Left renal pelvis (tissue), 4 donors: Measurements from ENCODE around the gene ZFPM1. TPM values are rescaled to one million over a fixed set of nuclear protein-coding genes. Genes with fewer than 3 reads are reported as not detected.

Experiments used
- DNase-seq, 4 donors: peaks; one replicate each; pipeline ENCODE4 v3.0.0-alpha.2; 2013; ENCODE audit warnings: low read depth in 4 of 4, low spot score in 3 of 4
- polyA plus RNA-seq, 4 donors: library from polyadenylated mRNA; unstranded; fragments of 120-200 nt; gene quantifications; one replicate each; pipeline ENCODE4 v1.2.1, GENCODE V29; 2013; ENCODE audit not compliant: insufficient read length in 4 of 4

The ZFPM1 gene
- polyA plus RNA-seq, 4 donors, result 2.2 to 5.3 (median 2.7) TPM

- DNase-seq, result no peak
These were observed 35.2 kb upstream of the ZFPM1 start for GRCh38 chr16:88417684-88418476.

- no peak for DNase-seq
These were observed 34.2 kb upstream of the ZFPM1 start for GRCh38 chr16:88418869-88419268.

GRCh38 chr16:88419790-88420189 lies 33.3 kb upstream of the ZFPM1 start:
- DNase-seq, result no peak

DNA sequence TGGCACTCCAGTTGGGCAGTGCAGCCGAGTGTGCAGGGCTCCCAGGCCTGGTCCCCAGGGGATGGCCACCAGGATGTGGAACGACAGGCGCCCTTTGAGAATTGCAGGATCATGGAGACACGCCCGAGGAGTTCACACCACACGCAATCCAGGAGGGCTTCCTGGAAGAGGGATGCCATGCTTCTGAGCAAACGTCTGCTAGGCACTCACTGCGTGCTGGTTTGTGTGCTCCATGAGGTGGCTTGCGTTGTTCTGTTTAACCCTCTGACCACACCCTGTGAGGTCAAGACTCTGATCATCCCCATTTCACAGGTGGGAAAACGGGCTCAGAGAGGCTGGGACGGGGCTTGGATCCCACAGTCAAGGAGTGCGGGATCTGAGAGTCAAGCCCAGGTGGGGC lies 32.6 kb upstream of the ZFPM1 start:
- DNase-seq, result no peak

DNA sequence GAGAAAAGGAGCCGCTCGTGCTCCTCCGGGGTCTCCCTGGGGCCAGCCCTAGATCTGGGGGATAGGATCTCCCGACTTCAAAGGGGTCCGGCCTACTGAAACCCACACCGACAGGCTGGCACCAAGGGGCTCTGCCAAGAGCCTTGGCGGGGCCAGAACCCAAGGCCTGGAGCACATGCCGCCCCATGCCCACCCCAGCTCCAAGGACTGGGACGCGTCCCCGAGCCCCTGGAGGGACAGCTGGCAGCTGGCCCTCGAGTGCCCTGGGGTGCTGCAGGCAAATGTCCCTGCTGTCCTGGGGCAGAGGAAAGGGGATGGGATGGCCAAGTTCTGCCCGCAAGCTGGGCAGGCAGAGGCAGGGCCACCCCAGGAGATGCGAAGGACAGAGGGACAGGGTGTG lies 31.8 kb upstream of the ZFPM1 start:
- DNase-seq, result no peak

GRCh38 chr16:88421871-88422433 lies 31.1 kb upstream of the ZFPM1 start:
- no peak for DNase-seq

GRCh38 chr16:88422733-88423447 lies 30.2 kb upstream of the ZFPM1 start:
- DNase-seq, result no peak

DNA sequence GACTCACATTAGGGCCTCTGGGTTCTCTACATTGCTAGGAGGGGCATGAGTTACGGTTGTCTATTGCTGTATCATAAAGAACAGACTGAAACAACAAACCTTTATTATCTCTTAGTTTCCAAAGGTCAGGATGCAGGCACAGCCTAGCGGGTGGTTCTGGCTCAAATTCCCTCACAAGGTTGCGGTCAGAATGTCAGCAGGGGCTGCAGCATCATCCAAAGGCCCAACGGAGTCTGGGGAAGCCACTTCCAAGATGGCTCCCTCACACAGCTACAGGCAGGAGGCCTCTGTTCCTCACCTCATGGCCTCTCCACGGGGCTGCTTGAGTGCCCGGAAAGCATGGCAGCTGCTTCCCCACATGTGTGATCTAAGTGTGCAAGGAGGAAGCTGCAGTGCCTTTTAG lies 29.6 kb upstream of the ZFPM1 start:
- no peak for DNase-seq

DNA sequence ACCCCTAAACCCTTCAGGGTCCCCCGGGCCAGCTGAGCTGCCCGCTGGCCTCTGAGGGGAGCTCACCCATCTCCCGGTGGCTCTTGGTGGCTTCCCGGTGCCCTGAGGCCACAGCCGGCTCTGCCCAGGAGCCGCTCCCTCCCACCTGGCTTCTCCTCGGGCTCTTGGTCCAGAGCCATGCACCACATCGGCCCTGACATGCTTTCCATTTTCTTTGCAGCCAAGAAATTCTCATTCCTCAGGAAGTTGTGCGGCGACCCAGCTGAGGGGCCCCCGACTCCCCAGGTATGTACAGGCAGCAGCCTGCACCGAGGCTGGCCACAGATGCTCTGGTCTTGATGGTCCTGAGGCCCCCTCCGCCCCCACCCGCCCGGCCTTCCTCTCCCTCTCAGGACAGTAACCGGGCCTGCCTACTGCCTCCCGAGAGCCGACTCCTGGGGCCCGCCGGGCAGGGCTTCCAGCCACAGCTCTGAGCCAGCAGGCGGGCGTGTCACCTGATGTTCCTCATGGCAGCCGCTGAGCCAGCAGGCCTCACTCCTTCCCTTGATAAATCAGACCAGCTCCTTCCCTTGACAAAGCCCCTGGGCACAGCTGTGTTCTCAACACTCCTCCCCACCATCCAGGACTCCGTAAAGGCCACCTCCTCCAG lies 28.4 kb upstream of the ZFPM1 start:
- no peak for DNase-seq

DNA sequence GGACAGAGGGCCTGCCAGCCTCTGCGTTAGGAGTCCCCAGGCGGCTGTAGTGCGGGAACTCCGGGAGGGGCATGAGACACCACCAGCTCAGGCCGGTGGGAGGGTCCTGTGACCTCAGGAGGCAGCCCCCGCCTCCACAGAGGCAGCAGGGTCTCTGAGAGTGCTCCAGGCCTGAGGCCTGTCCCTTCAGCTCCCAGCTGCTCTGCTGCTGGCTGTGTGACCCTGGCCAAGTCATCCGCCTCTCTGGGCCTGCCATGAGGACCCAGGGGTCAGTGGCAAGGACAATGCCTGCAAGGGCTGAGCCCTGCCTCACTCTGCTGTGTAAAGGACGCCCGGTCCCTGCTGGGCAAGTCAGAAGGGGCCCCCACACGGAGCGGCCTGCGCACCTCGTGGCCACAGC lies 27.1 kb upstream of the ZFPM1 start:
- no peak for DNase-seq

DNA sequence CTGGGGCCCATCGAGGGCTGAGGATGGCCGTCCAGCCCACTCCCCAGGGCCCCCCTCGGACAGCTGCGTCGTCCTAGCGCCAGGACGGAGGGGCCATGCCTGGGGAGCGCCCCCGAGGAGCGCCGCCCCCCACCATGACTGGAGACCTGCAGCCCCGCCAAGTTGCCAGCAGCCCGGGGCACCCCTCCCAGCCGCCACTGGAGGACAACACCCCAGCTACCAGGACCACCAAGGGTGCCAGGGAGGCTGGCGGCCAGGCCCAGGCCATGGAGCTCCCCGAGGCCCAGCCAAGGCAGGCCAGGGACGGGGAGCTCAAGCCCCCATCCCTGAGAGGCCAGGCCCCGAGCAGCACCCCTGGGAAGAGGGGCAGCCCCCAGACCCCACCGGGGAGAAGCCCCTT lies 25.7 kb upstream of the ZFPM1 start:
- DNase-seq, result no peak

DNA sequence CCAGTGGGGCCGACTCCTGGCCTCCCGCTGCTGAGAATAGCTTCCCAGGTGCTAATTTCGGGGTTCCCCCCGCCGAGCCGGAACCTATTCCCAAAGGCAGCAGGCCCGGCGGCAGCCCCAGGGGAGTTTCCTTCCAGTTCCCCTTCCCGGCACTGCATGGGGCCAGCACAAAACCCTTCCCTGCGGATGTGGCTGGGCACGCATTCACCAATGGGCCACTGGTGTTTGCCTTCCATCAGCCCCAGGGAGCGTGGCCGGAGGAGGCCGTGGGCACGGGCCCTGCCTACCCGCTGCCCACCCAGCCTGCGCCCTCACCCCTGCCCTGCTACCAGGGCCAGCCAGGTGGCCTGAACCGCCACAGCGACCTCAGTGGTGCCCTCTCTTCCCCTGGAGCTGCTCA lies 24.9 kb upstream of the ZFPM1 start:
- no peak for DNase-seq

GRCh38 chr16:88428616-88429386 lies 24.3 kb upstream of the ZFPM1 start:
- DNase-seq, result no peak

DNA sequence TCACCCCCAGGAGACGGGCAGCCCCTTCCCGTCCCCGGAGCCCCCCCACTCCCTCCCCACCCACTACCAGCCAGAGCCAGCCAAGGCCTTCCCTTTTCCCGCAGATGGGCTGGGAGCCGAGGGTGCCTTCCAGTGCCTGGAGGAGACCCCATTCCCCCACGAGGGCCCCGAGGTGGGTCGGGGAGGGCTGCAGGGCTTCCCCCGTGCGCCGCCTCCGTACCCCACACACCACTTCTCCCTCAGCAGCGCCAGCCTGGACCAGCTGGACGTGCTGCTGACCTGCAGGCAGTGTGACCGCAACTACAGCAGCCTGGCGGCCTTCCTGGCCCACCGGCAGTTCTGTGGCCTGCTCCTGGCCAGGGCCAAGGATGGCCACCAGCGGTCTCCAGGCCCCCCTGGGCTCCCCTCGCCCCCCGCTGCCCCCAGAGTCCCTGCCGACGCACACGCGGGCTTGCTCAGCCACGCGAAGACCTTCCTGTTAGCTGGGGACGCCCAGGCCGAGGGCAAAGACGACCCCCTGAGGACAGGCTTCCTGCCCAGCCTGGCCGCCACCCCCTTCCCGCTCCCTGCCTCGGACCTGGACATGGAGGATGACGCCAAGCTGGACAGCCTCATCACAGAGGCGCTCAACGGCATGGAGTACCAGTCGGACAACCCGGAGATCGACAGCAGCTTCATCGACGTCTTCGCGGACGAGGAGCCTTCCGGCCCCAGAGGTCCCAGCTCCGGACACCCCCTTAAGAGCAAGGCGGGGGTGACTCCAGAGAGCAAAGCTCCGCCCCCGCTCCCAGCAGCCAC lies 23.5 kb upstream of the ZFPM1 start:
- DNase-seq, result no peak

DNA sequence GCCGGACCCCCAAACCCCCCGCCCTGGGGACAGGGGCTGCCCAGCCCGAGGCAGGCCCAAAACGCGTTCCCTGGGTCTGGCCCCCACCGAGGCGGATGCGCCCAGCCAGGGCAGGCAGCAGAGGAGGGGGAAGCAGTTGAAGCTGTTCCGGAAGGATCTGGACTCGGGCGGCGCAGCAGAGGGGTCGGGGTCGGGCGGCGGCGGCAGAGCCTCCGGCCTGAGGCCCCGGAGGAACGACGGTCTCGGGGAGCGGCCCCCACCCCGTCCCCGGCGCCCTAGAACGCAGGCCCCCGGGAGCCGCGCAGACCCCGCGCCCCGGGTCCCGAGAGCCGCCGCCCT lies 22.9 kb upstream of the ZFPM1 start:
- DNase-seq, result no peak

- DNase-seq, result no peak
These were observed 22.3 kb upstream of the ZFPM1 start for GRCh38 chr16:88430524-88431446.

DNA sequence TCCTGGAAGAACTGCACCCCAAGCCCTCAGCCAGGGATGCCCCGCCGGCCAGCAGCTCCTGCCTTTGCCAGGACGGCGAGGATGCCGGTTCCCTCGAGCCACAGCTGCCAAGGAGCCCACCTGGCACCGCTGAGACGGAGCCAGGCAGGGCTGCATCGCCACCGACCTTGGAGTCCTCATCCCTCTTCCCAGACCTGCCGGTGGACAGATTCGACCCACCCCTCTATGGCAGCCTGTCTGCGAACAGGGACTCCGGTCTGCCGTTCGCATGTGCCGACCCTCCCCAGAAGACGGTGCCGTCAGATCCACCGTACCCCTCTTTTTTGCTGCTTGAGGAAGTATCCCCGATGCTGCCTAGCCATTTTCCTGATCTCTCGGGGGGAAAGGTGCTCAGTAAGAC lies 21.4 kb upstream of the ZFPM1 start:
- no peak for DNase-seq

- DNase-seq, result no peak
These were observed 20.9 kb upstream of the ZFPM1 start for GRCh38 chr16:88432174-88432573.

DNA sequence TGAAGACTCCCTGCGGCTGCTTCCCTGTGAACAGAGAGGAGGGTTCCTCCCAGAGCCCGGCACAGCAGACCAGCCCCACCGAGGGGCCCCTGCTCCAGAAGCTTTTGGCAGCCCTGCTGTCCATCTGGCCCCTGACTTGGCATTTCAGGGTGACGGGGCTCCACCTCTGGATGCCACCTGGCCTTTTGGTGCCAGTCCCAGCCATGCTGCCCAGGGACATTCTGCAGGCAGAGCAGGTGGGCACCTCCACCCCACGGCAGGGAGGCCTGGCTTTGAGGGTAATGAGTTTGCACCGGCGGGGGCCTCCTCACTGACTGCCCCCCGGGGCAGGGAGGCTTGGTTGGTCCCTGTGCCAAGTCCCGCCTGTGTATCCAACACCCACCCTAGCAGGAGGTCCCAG lies 20.3 kb upstream of the ZFPM1 start:
- DNase-seq, result no peak
